Measurements from ENCODE around the gene DUSP2.

Gene DUSP2

DNA sequence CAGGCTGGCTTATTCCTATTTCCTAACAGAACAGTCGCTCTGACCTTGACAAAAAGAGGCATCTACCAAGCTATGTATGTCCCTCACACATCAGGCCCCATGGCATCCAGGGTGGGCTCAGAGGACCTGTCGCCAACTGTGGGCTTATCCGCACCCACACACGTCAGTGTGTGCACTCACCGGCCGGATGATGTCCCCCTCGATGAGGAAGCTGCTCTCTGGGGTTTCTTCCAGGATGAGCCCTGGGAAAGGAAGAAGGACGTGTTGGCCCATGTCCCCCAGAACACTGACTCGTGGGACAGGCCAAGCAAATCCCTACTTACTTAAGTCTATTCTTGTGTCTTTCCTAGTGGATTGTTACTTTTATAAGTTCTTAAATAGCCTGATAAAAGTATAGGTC lies 10.1 kb downstream of the DUSP2 start:
- Histone ChIP-seq H3K9ac (ENCODE audit: low read length) (no peak overlapping the region), H3K27ac (ENCODE audit: low read length) (no peak overlapping the region), H4K20me1 (ENCODE audit: insufficient read depth, low read length) (no peaks in the 10 kb centered on the region), H3K9me3 (replicated peaks; ENCODE audit: insufficient read depth, low read length) (no peaks in the 10 kb centered on the region), H2AFZ (ENCODE audit: low read length) (no peak overlapping the region), H3K4me2 (ENCODE audit: low read depth, low read length) (no peak overlapping the region), H3K4me3 (ENCODE audit: low read length) (no peak overlapping the region), H3F3A (ENCODE audit: insufficient read depth, low read length) (peaks cover 13% of the 10 kb centered on the region), H3K36me3 (replicated peaks; ENCODE audit: insufficient read depth, low read length) (no peaks in the 10 kb centered on the region), H3K4me1 (ENCODE audit: low read length) (peaks cover 25% of the 10 kb centered on the region), H3K79me2 (ENCODE audit: low read length) (no peaks in the 10 kb centered on the region), H3K9me2 (replicated peaks; ENCODE audit: insufficient read depth, low read length) (no peaks in the 10 kb centered on the region), H3K27me3 (replicated peaks; ENCODE audit: insufficient read depth, low read length) (peaks cover 23% of the 10 kb centered on the region; the same call in 1 of the 2 replicates)
- no peak for TF ChIP-seq EZH2 (optimal IDR thresholded peaks at IDR 0.05; ENCODE audit: low read depth, low read length)
- TF ChIP-seq, protein P1, sequence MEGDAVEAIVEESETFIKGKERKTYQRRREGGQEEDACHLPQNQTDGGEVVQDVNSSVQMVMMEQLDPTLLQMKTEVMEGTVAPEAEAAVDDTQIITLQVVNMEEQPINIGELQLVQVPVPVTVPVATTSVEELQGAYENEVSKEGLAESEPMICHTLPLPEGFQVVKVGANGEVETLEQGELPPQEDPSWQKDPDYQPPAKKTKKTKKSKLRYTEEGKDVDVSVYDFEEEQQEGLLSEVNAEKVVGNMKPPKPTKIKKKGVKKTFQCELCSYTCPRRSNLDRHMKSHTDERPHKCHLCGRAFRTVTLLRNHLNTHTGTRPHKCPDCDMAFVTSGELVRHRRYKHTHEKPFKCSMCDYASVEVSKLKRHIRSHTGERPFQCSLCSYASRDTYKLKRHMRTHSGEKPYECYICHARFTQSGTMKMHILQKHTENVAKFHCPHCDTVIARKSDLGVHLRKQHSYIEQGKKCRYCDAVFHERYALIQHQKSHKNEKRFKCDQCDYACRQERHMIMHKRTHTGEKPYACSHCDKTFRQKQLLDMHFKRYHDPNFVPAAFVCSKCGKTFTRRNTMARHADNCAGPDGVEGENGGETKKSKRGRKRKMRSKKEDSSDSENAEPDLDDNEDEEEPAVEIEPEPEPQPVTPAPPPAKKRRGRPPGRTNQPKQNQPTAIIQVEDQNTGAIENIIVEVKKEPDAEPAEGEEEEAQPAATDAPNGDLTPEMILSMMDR (IDR thresholded peaks at IDR 0.05; ENCODE audit: low read length) = no peak
- TF ChIP-seq EZH2phosphoT487 (IDR thresholded peaks at IDR 0.05; ENCODE audit: low read length) = no peak
- no peak for DNase-seq

- H3K9me2 ChIP-seq (replicated peaks; ENCODE audit: insufficient read depth, low read length) = no peaks in the 10 kb centered on the region
- H3F3A ChIP-seq (ENCODE audit: insufficient read depth, low read length) = peaks cover 13% of the 10 kb centered on the region
- no peak overlapping the region for H3K9ac ChIP-seq (ENCODE audit: low read length)
- no peak overlapping the region for H2AFZ ChIP-seq (ENCODE audit: low read length)
- no peak overlapping the region for H3K27ac ChIP-seq (ENCODE audit: low read length)
- peaks cover 27% of the 10 kb centered on the region for H3K4me1 ChIP-seq (ENCODE audit: low read length)
- TF ChIP-seq, protein P1 (IDR thresholded peaks at IDR 0.05; ENCODE audit: low read length) = no peak
- TF ChIP-seq EZH2phosphoT487 (IDR thresholded peaks at IDR 0.05; ENCODE audit: low read length) (no peak), EZH2 (optimal IDR thresholded peaks at IDR 0.05; ENCODE audit: low read depth, low read length) (no peak)
- H4K20me1 ChIP-seq (ENCODE audit: insufficient read depth, low read length) = no peaks in the 10 kb centered on the region
- no peak for DNase-seq
- H3K79me2 ChIP-seq (ENCODE audit: low read length) = no peaks in the 10 kb centered on the region
- H3K36me3 ChIP-seq (replicated peaks; ENCODE audit: insufficient read depth, low read length) = no peaks in the 10 kb centered on the region
- H3K4me2 ChIP-seq (ENCODE audit: low read depth, low read length) = no peak overlapping the region
- H3K27me3 ChIP-seq (replicated peaks; ENCODE audit: insufficient read depth, low read length) = peaks cover 23% of the 10 kb centered on the region; the same call in 1 of the 2 replicates
- H3K4me3 ChIP-seq (ENCODE audit: low read length) = no peak overlapping the region
- no peaks in the 10 kb centered on the region for H3K9me3 ChIP-seq (replicated peaks; ENCODE audit: insufficient read depth, low read length)
Observed at GRCh38 chr2:96134421-96134820, 10.8 kb downstream of the DUSP2 start.

DNA sequence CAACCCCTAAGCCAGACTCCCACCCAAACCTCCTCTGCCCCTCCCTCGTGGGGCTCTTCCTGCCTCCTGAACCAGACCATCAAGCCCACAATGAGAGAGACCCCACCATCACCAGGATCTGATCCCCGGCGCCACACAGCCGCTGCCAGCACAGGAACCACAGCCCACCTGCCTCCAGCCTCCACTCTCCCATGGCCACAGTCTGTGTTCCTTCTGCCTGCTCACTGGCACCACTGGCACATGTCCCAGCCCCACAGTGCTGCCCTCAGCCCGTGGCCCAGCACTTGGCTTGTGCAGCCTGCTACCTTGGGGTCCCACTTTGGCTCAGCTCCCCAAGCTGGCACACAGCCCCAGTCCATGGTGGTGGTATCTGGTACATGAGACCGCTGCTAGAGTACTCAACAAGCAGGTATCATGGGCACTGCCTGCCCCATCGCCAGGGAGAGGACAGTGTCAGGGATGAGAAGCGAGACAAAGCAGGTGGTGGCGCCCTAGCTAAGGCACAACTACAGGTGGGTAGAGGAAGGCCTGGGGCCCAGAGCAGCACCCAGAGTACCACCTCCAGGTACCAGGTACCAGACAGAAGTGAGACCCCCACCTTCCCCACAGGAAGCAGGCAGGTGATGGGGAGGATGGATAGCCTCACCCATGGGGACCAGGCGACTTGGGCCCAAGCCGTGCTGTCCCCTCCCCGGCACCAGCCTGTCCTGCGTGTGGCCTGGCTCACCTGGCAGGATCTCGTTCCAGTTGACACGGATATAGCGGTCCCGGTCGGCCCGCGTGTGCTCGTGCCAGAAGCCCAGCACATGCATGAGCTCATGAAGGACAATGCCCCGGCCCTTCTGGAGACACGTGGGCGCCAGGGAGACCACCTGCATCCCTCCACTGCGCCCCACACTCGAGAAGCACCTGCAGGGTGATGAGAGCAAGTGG lies 13.2 kb downstream of the DUSP2 start:
- Histone ChIP-seq H3K9me2 (replicated peaks; ENCODE audit: insufficient read depth, low read length) (no peaks in the 10 kb centered on the region), H3K9me3 (replicated peaks; ENCODE audit: insufficient read depth, low read length) (no peaks in the 10 kb centered on the region), H3K79me2 (ENCODE audit: low read length) (no peaks in the 10 kb centered on the region), H3K9ac (ENCODE audit: low read length) (no peak overlapping the region), H3K4me1 (ENCODE audit: low read length) (peaks cover 25% of the 10 kb centered on the region), H3K4me3 (ENCODE audit: low read length) (no peak overlapping the region), H3K4me2 (ENCODE audit: low read depth, low read length) (peak overlapping the region; percentile 59; the same call in 1 of the 2 replicates), H3F3A (ENCODE audit: insufficient read depth, low read length) (peaks cover 13% of the 10 kb centered on the region), H3K27ac (ENCODE audit: low read length) (peak overlapping the region; percentile 25; the same call in 1 of the 2 replicates), H4K20me1 (ENCODE audit: insufficient read depth, low read length) (no peaks in the 10 kb centered on the region), H3K36me3 (replicated peaks; ENCODE audit: insufficient read depth, low read length) (no peaks in the 10 kb centered on the region), H3K27me3 (replicated peaks; ENCODE audit: insufficient read depth, low read length) (peaks cover 27% of the 10 kb centered on the region; the same call in 1 of the 2 replicates), H2AFZ (ENCODE audit: low read length) (peak overlapping the region; percentile 17; the same call in 1 of the 2 replicates)
- no peak for DNase-seq
- no peak for TF ChIP-seq EZH2 (optimal IDR thresholded peaks at IDR 0.05; ENCODE audit: low read depth, low read length)
